PC-3 (cell line): ENCODE measurements around the gene DISP3. TPM values are rescaled to one million over a fixed set of nuclear protein-coding genes. Genes with fewer than 3 reads are reported as not detected.

Experiments
- ATAC-seq: fragments of 200-7000 bp; cut with Tn5 transposase; 2 replicates; pipeline ENCODE4 v1.9.1; 2020; ENCODE audit warnings: mild to moderate bottlenecking, moderate library complexity
- BruUV-seq: library from RNA; stranded (reverse); fragments of 400-500 nt; replicated peaks from 2 replicates; lab custom pipeline; 2021; lab: Mats Ljungman, UMichigan
- CTCF ChIA-PET: fragments of 300-600 bp; sonication (Branson Sonifier 250); formaldehyde crosslinking; loops from one replicate; lab custom pipeline; 2022; ENCODE audit warnings: antibody characterized with exemption; lab: Charles Lee
- POLR2A ChIA-PET: fragments of 300-600 bp; sonication (Branson Sonifier 250); formaldehyde crosslinking; loops from one replicate; lab custom pipeline; 2022; ENCODE audit warnings: antibody characterized with exemption; ENCODE audit not compliant: unreplicated experiment; lab: Charles Lee
- DNase-seq: peaks from one replicate; pipeline ENCODE4 v3.0.0-alpha.2; 2015
- H2AFZ ChIP-seq: fragments of 300-600 bp; sonication (generic); 2 replicates; pipeline ENCODE4 v1.6.0; 2016; ENCODE audit warnings: antibody characterized with exemption, low read length
- H3F3A ChIP-seq: fragments of 300-600 bp; sonication (generic); one replicate; pipeline ENCODE4 v1.6.0; 2017; ENCODE audit warnings: antibody characterized with exemption, low read length, control low read depth, mild to moderate bottlenecking; ENCODE audit not compliant: unreplicated experiment
- H3K27ac ChIP-seq: fragments of 300-600 bp; sonication (generic); 2 replicates; pipeline ENCODE4 v1.5.1; 2016; ENCODE audit warnings: mild to moderate bottlenecking, low read length
- H3K27me3 ChIP-seq: fragments of 300-600 bp; sonication (generic); 2 replicates; pipeline ENCODE4 v1.6.1; 2016; ENCODE audit warnings: low read length, mixed read lengths
- H3K36me3 ChIP-seq: fragments of 300-600 bp; sonication (generic); 2 replicates; pipeline ENCODE4 v1.6.1; 2016; ENCODE audit warnings: low read depth, mixed run types, low read length, mixed read lengths
- H3K4me1 ChIP-seq: fragments of 300-600 bp; sonication (generic); 2 replicates; pipeline ENCODE4 v1.5.1; 2016; ENCODE audit warnings: low read length; ENCODE audit not compliant: insufficient read depth
- H3K4me2 ChIP-seq: fragments of 300-600 bp; sonication (generic); 2 replicates; pipeline ENCODE4 v1.6.0; 2016; ENCODE audit warnings: low read length
- H3K4me3 ChIP-seq: fragments of 300-600 bp; sonication (generic); 2 replicates; pipeline ENCODE4 v1.5.1; 2016; ENCODE audit warnings: mild to moderate bottlenecking, low read length, mixed read lengths
- H3K79me2 ChIP-seq: fragments of 300-600 bp; sonication (generic); 2 replicates; pipeline ENCODE4 v1.6.1; 2017; ENCODE audit warnings: low read length, mixed read lengths
- H3K9ac ChIP-seq: fragments of 300-600 bp; sonication (generic); 2 replicates; pipeline ENCODE4 v1.6.0; 2016; ENCODE audit warnings: mild to moderate bottlenecking, low read length
- H3K9me2 ChIP-seq: fragments of 300-600 bp; sonication (generic); replicated peaks from 2 replicates; pipeline ENCODE4 v1.6.1; 2016; ENCODE audit warnings: mixed run types, low read length, mixed read lengths
- H3K9me3 ChIP-seq: fragments of 300-600 bp; sonication (generic); 2 replicates; pipeline ENCODE4 v1.6.1; 2016; ENCODE audit warnings: low read length, mixed read lengths
- H4K20me1 ChIP-seq: fragments of 300-600 bp; sonication (generic); 2 replicates; pipeline ENCODE4 v1.6.1; 2016; ENCODE audit warnings: low read length, mixed read lengths
- EZH2 ChIP-seq: fragments of 300-600 bp; sonication (generic); IDR thresholded peaks from one replicate; pipeline ENCODE4 v1.6.1; 2017; ENCODE audit warnings: antibody characterized with exemption, mild to moderate bottlenecking, low read length; ENCODE audit not compliant: unreplicated experiment
- EZH2phosphoT487 ChIP-seq: fragments of 300-600 bp; sonication (generic); IDR thresholded peaks from 2 replicates; pipeline ENCODE4 v1.6.1; 2018; ENCODE audit warnings: mild to moderate bottlenecking, antibody characterized with exemption, low read length, borderline replicate concordance
- intact Hi-C: fragments of 100-400 bp; cut with micrococcal nuclease; formaldehyde crosslinking; loops from 2 replicates; pipeline ENCODE4 v1.9.0; 2023
- total RNA-seq: library from RNA; depleted of rRNA; stranded (reverse); fragments of >200 nt; gene quantifications from 2 replicates; pipeline ENCODE4 v1.2.3, GENCODE V29; 2014
- TF ChIP-seq, protein P1 (sequence below): fragments of 300-600 bp; sonication (generic); conservative IDR thresholded peaks from 2 replicates; pipeline ENCODE4 v1.5.1; 2017; ENCODE audit warnings: antibody characterized with exemption, low read depth, mild to moderate bottlenecking, low read length

DISP3 gene
- total RNA-seq, 1 experiment from 2014 or later, result 0.40 TPM

DNA sequence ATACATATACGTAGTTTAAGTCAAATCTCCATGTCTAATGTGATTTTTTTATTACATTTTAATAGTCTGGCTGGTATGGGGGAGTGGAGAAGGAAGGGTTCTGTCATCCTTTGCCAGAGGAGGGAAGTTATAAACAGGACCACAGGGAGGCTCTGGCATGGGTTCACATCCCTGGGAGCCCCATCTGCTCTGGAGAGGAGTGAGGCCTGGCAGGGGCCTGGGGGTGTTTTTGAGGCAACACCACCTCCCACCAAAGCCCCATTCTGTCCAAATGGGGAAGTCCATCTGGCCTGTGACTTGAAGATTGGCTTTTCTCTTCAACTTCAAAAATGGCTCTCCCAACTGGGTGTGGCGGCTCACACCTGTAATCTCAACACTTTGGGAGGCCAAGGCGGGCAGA, 15.8 kb downstream of the DISP3 start:
- CTCF ChIA-PET, result no interaction called here

DNA sequence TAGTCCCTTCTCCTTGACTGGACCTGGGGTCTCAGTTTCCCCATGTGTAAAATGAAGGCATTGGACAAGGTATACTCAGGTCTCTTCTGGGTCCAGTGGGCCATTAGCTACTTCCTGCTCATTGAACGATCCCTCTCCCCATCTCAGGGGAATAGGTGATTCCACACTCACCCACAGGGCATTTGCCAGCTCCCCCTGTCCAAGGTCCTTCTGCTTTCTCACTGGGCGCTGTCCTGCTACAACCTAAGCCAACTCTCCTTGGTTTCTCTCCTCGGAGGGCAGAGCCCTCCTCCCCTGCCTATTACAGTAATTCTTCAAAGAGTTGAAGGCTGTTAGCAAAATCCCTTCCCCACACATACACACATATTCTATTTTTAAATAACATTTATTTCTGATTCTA, 16.6 kb downstream of the DISP3 start:
- H3K27ac ChIP-seq, result no peak overlapping the region
- ChIA-PET CTCF (no interaction called here), POLR2A (no interaction called here)
- TF ChIP-seq EZH2 (no peak), EZH2phosphoT487 (no peak)
- TF ChIP-seq, protein P1, sequence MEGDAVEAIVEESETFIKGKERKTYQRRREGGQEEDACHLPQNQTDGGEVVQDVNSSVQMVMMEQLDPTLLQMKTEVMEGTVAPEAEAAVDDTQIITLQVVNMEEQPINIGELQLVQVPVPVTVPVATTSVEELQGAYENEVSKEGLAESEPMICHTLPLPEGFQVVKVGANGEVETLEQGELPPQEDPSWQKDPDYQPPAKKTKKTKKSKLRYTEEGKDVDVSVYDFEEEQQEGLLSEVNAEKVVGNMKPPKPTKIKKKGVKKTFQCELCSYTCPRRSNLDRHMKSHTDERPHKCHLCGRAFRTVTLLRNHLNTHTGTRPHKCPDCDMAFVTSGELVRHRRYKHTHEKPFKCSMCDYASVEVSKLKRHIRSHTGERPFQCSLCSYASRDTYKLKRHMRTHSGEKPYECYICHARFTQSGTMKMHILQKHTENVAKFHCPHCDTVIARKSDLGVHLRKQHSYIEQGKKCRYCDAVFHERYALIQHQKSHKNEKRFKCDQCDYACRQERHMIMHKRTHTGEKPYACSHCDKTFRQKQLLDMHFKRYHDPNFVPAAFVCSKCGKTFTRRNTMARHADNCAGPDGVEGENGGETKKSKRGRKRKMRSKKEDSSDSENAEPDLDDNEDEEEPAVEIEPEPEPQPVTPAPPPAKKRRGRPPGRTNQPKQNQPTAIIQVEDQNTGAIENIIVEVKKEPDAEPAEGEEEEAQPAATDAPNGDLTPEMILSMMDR, result no peak
- no peak overlapping the region for H3K4me3 ChIP-seq
- H3K27me3 ChIP-seq, result peaks cover 32% of the 10 kb centered on the region
- intact Hi-C loops, result no loop called here
- no peaks in the 10 kb centered on the region for H3K9me3 ChIP-seq
- no peaks in the 10 kb centered on the region for H3F3A ChIP-seq
- H3K9ac ChIP-seq, result no peak overlapping the region
- H3K79me2 ChIP-seq, result no peaks in the 10 kb centered on the region
- DNase-seq (no peak), ATAC-seq (no peak)
- no peaks in the 10 kb centered on the region for H3K4me1 ChIP-seq
- no TSS peak for BruUV-seq
- H3K9me2 ChIP-seq, result no peaks in the 10 kb centered on the region
- H3K36me3 ChIP-seq, result no peaks in the 10 kb centered on the region
- H2AFZ ChIP-seq, result no peak overlapping the region
- no peak overlapping the region for H3K4me2 ChIP-seq
- H4K20me1 ChIP-seq, result no peaks in the 10 kb centered on the region

More for the DNA sequence above, 15.8 kb downstream of the DISP3 start:
- Histone ChIP-seq H4K20me1 (no peaks in the 10 kb centered on the region), H3K9me2 (no peaks in the 10 kb centered on the region), H3K9me3 (no peaks in the 10 kb centered on the region), H3K4me2 (no peak overlapping the region), H3F3A (no peaks in the 10 kb centered on the region), H3K4me3 (no peak overlapping the region), H3K4me1 (no peaks in the 10 kb centered on the region), H3K27me3 (peaks cover 38% of the 10 kb centered on the region), H3K79me2 (no peaks in the 10 kb centered on the region), H3K36me3 (no peaks in the 10 kb centered on the region), H3K9ac (no peak overlapping the region), H3K27ac (no peak overlapping the region), H2AFZ (no peak overlapping the region)
- no TSS peak for BruUV-seq
- POLR2A ChIA-PET, result no interaction called here
- ATAC-seq, result no peak
- TF ChIP-seq EZH2phosphoT487 (no peak), EZH2 (no peak)
- TF ChIP-seq, protein P1, result no peak
- intact Hi-C loops, result no loop called here
- no peak for DNase-seq

DNA sequence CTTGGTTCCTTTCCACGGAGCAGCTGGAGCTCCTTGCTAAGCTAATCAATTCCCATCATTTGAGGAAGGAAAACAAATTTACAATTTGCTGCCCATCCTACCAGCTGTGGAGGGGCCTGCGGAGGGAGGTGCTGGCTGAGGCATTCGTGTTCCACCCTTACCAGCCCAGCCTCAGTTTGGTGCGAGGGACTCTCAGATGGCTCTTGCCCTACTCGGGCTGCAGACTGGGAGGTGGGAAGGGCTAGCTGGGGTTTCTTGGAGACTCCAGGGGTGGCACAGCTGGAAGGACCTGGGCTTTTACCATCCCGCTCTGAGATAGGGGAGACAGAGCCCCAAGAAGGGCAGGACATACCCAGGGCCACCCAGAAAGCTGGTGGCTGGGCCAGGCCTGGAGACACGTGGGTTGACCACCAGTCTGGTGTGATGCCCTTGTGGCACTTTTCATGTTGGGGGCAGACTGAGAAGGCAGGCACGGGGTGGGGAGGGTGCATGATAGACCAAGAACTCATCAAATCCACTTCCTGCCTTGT, 17.7 kb downstream of the DISP3 start:
- Histone ChIP-seq H3K27ac (no peak overlapping the region), H4K20me1 (no peaks in the 10 kb centered on the region), H2AFZ (no peak overlapping the region), H3K4me2 (no peak overlapping the region), H3K79me2 (no peaks in the 10 kb centered on the region), H3K9me2 (no peaks in the 10 kb centered on the region), H3F3A (no peaks in the 10 kb centered on the region), H3K36me3 (no peaks in the 10 kb centered on the region), H3K4me3 (no peak overlapping the region), H3K27me3 (peaks cover 24% of the 10 kb centered on the region), H3K9ac (no peak overlapping the region), H3K4me1 (no peaks in the 10 kb centered on the region), H3K9me3 (no peaks in the 10 kb centered on the region)
- ChIA-PET POLR2A (no interaction called here), CTCF (no interaction called here)
- ATAC-seq (no peak), DNase-seq (no peak)
- TF ChIP-seq, protein P1, result no peak
- TF ChIP-seq EZH2 (no peak), EZH2phosphoT487 (no peak)
- intact Hi-C loops, result no loop called here
- no TSS peak for BruUV-seq
